Measurements from ENCODE around the gene MAPT. TPM values are rescaled to one million over a fixed set of nuclear protein-coding genes. Genes with fewer than 3 reads are reported as not detected.

The MAPT gene
- total RNA-seq, 1 experiment from 2014 or later, result 37.5 TPM

DNA sequence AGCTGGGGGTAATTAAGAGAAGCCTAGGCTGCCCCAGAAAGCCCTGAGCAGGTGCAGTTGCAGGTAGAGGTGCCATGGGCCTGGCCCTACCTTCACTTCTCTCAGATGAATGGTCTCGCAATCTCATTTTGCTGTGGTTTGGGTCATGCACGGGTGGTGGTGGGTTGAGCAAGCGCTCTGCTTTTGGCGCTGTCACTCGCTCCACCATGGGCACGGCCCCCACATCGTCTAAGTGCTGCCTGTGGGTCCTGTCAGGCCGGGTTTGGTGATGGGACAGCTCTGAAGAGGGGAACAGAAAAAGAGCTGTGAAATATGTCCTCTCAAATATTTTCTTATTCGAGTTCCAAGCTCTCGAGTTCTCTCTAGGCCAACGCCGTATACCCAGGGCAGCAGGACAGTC, 144.6 kb downstream of the MAPT start:
- peaks cover 59 to 84% of the 10 kb centered on the region in 2 experiments for H3K36me3 ChIP-seq (ENCODE audit: control insufficient read depth in 1 of 2, insufficient read depth in 2 of 2, low read length in 2 of 2)
- TF ChIP-seq EGR1 (IDR thresholded peaks at IDR 0.05; ENCODE audit: low read depth) (no peak), YY1 (IDR thresholded peaks at IDR 0.05; ENCODE audit: extremely low read depth, insufficient replicate concordance, low read depth, low read length) (no peak), CEBPB (IDR thresholded peaks at IDR 0.05; ENCODE audit: low read depth) (no peak), JUND (IDR thresholded peaks at IDR 0.05) (no peak), SIN3A (IDR thresholded peaks at IDR 0.05; ENCODE audit: low read depth) (no peak), SP1 (IDR thresholded peaks at IDR 0.05; ENCODE audit: low read depth) (no peak), CBX3 (IDR thresholded peaks at IDR 0.05; ENCODE audit: low read depth) (no peak)
- TF ChIP-seq, protein P1, sequence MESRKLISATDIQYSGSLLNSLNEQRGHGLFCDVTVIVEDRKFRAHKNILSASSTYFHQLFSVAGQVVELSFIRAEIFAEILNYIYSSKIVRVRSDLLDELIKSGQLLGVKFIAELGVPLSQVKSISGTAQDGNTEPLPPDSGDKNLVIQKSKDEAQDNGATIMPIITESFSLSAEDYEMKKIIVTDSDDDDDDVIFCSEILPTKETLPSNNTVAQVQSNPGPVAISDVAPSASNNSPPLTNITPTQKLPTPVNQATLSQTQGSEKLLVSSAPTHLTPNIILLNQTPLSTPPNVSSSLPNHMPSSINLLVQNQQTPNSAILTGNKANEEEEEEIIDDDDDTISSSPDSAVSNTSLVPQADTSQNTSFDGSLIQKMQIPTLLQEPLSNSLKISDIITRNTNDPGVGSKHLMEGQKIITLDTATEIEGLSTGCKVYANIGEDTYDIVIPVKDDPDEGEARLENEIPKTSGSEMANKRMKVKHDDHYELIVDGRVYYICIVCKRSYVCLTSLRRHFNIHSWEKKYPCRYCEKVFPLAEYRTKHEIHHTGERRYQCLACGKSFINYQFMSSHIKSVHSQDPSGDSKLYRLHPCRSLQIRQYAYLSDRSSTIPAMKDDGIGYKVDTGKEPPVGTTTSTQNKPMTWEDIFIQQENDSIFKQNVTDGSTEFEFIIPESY (IDR thresholded peaks at IDR 0.05; ENCODE audit: extremely low read depth, insufficient replicate concordance, low read length), result no peak
- ChIA-PET POLR2A (no interaction called here), CTCF (no interaction called here), RAD21 (ENCODE audit: low non-redundant PET in 1 of 2, low total read pairs in 2 of 2, uncharacterized antibody in 2 of 2, unreplicated experiment in 2 of 2) (no interaction called here)
- H3K9me2 ChIP-seq (ENCODE audit: insufficient read depth), result no peaks in the 10 kb centered on the region
- H2AFZ ChIP-seq (ENCODE audit: low read depth, low read length, poor library complexity, severe bottlenecking), result no peak overlapping the region
- BruUV-seq (replicated peaks), result no TSS peak
- no peak for DNase-seq (ENCODE audit: low read depth, low spot score)
- intact Hi-C loops (cut with micrococcal nuclease), result no loop called here
- H3K79me2 ChIP-seq (ENCODE audit: insufficient read depth, low read length), result peaks cover 30% of the 10 kb centered on the region; the same call in 1 of the 2 replicates
- H3K9me3 ChIP-seq (ENCODE audit: control insufficient read depth in 1 of 2, insufficient read depth in 1 of 2, low read depth in 1 of 2, low read length in 2 of 2), result no peaks in the 10 kb centered on the region
- H3K4me1 ChIP-seq (ENCODE audit: control insufficient read depth in 1 of 2, insufficient read depth in 2 of 2, low read length in 2 of 2), result peaks cover 0 to under 1% of the 10 kb centered on the region in 2 experiments; a peak in 2 of 4 replicates
- no peaks in the 10 kb centered on the region for H3K27me3 ChIP-seq (ENCODE audit: insufficient read depth, low read length)
- no peak overlapping the region for H3K27ac ChIP-seq (ENCODE audit: low read depth, low read length)
- ATAC-seq, result no peak
- H3K4me3 ChIP-seq (replicated peaks in 1 of 2; ENCODE audit: low read depth in 1 of 2, low read length in 2 of 2), result no peak overlapping the region
- no peak overlapping the region for H3K9ac ChIP-seq (ENCODE audit: low read length)
- peaks cover 8% of the 10 kb centered on the region; the same call in 1 of the 2 replicates for H4K20me1 ChIP-seq (ENCODE audit: insufficient read depth)
- H3K4me2 ChIP-seq (ENCODE audit: low read length), result no peak overlapping the region

Measured in HCT116 (cell line).